HCT116 (cell line): ENCODE measurements around the gene NEURL3.

Experiments
- CEBPB ChIP-seq: IDR thresholded peaks from 2 replicates; pipeline ENCODE4 v1.6.1; 2012; ENCODE audit warnings: low read depth
- ELF1 ChIP-seq: IDR thresholded peaks from 2 replicates; pipeline ENCODE4 v1.6.1; 2012; ENCODE audit warnings: low read depth, borderline replicate concordance
- EZH2 ChIP-seq: fragments of 200-600 bp; sonication (generic); IDR thresholded peaks from 2 replicates; pipeline ENCODE4 v1.6.1; 2017; ENCODE audit warnings: antibody characterized with exemption, mixed run types
- POLR2A ChIP-seq: IDR thresholded peaks from 2 replicates; pipeline ENCODE4 v1.7.0; 2011; ENCODE audit warnings: borderline replicate concordance; ENCODE audit not compliant: insufficient read depth, insufficient read length; ENCODE audit errors: extremely low read depth
- POLR2AphosphoS5 ChIP-seq: IDR thresholded peaks from 2 replicates; pipeline ENCODE4 v1.6.1; 2011; ENCODE audit warnings: mild to moderate bottlenecking, low read depth, low read length, moderate library complexity
- RAD21 ChIP-seq: IDR thresholded peaks from 2 replicates; pipeline ENCODE4 v1.6.1; 2012; ENCODE audit warnings: low read depth, mild to moderate bottlenecking
- SRF ChIP-seq: IDR thresholded peaks from 2 replicates; pipeline ENCODE4 v1.6.1; 2012; ENCODE audit warnings: low read depth
- TCF7L2 ChIP-seq: IDR thresholded peaks from 2 replicates; pipeline ENCODE4 v1.7.0; 2011; ENCODE audit warnings: borderline replicate concordance, inconsistent platforms; ENCODE audit not compliant: insufficient read depth, insufficient read length; ENCODE audit errors: extremely low read depth
- YY1 ChIP-seq: IDR thresholded peaks from 2 replicates; pipeline ENCODE4 v1.6.1; 2011; ENCODE audit warnings: low read length, low read depth, moderate library complexity, mild to moderate bottlenecking; ENCODE audit not compliant: insufficient replicate concordance; ENCODE audit errors: extremely low read depth
- ZFX ChIP-seq: fragments of 450-650 bp; IDR thresholded peaks from 2 replicates; pipeline ENCODE4 v1.6.1; 2017
- TF ChIP-seq, protein P1 (sequence below), 3 experiments: fragments of 200-600 bp in 1 of 3; sonication (generic) in 1 of 3; IDR thresholded peaks in 2 of 3; conservative IDR thresholded peaks in 1 of 3; 2 replicates each; pipeline ENCODE4 v1.5.1; 2012 to 2017; ENCODE audit warnings: low read depth in 2 of 3, low read length in 2 of 3, antibody characterized with exemption in 1 of 3, borderline replicate concordance in 1 of 3, control low read depth in 1 of 3, mild to moderate bottlenecking in 1 of 3, mixed read lengths in 1 of 3, mixed run types in 1 of 3, moderate library complexity in 1 of 3; ENCODE audit not compliant: insufficient read depth in 1 of 3
- TF ChIP-seq, protein P2 (sequence below): IDR thresholded peaks from 2 replicates; pipeline ENCODE4 v1.6.1; 2012; ENCODE audit warnings: low read depth
- TF ChIP-seq, protein P3 (sequence below): IDR thresholded peaks from 2 replicates; pipeline ENCODE4 v1.6.1; 2012

- TF ChIP-seq, protein P1, sequence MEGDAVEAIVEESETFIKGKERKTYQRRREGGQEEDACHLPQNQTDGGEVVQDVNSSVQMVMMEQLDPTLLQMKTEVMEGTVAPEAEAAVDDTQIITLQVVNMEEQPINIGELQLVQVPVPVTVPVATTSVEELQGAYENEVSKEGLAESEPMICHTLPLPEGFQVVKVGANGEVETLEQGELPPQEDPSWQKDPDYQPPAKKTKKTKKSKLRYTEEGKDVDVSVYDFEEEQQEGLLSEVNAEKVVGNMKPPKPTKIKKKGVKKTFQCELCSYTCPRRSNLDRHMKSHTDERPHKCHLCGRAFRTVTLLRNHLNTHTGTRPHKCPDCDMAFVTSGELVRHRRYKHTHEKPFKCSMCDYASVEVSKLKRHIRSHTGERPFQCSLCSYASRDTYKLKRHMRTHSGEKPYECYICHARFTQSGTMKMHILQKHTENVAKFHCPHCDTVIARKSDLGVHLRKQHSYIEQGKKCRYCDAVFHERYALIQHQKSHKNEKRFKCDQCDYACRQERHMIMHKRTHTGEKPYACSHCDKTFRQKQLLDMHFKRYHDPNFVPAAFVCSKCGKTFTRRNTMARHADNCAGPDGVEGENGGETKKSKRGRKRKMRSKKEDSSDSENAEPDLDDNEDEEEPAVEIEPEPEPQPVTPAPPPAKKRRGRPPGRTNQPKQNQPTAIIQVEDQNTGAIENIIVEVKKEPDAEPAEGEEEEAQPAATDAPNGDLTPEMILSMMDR (IDR thresholded peaks at IDR 0.05 in 2 of 3, conservative IDR thresholded peaks at IDR 0.05 in 1 of 3; ENCODE audit: borderline replicate concordance in 1 of 3, insufficient read depth in 1 of 3, low read depth in 2 of 3, low read length in 2 of 3), result no peak
- no peak for TF ChIP-seq POLR2A
- TF ChIP-seq, protein P2, sequence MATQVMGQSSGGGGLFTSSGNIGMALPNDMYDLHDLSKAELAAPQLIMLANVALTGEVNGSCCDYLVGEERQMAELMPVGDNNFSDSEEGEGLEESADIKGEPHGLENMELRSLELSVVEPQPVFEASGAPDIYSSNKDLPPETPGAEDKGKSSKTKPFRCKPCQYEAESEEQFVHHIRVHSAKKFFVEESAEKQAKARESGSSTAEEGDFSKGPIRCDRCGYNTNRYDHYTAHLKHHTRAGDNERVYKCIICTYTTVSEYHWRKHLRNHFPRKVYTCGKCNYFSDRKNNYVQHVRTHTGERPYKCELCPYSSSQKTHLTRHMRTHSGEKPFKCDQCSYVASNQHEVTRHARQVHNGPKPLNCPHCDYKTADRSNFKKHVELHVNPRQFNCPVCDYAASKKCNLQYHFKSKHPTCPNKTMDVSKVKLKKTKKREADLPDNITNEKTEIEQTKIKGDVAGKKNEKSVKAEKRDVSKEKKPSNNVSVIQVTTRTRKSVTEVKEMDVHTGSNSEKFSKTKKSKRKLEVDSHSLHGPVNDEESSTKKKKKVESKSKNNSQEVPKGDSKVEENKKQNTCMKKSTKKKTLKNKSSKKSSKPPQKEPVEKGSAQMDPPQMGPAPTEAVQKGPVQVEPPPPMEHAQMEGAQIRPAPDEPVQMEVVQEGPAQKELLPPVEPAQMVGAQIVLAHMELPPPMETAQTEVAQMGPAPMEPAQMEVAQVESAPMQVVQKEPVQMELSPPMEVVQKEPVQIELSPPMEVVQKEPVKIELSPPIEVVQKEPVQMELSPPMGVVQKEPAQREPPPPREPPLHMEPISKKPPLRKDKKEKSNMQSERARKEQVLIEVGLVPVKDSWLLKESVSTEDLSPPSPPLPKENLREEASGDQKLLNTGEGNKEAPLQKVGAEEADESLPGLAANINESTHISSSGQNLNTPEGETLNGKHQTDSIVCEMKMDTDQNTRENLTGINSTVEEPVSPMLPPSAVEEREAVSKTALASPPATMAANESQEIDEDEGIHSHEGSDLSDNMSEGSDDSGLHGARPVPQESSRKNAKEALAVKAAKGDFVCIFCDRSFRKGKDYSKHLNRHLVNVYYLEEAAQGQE, result no peak
- no peak for TF ChIP-seq RAD21
- TF ChIP-seq ZFX, result no peak
- no peak for TF ChIP-seq SRF
- TF ChIP-seq EZH2, result no peak
- TF ChIP-seq YY1, result no peak
- TF ChIP-seq POLR2AphosphoS5, result no peak
- TF ChIP-seq, protein P3, sequence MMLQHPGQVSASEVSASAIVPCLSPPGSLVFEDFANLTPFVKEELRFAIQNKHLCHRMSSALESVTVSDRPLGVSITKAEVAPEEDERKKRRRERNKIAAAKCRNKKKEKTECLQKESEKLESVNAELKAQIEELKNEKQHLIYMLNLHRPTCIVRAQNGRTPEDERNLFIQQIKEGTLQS, result no peak
- TF ChIP-seq CEBPB, result no peak
- TF ChIP-seq ELF1, result no peak
- no peak for TF ChIP-seq TCF7L2
Observed at GRCh38 chr2:96534141-96534540, 29.0 kb upstream of the NEURL3 start.
